ENCODE measurements around the gene CNTN4. TPM values are rescaled to one million over a fixed set of nuclear protein-coding genes. Genes with fewer than 3 reads are reported as not detected.
A peak's percentile ranks its signal among the peaks of the same experiment; 100 is the strongest.
"Not testable (repeated sequence)": the region's sequence is repeated elsewhere in the genome, so short reads cannot be mapped to it uniquely, and the experiment has no call there.

Gene CNTN4
- 10 to 100 TPM in 2 of 5 donors, 1 to 10 TPM in 3; 7.1 to 12.3 (median 8.3) TPM for polyA plus RNA-seq (ENCODE audit: insufficient read depth in 1 of 5, insufficient read length in 5 of 5, low replicate concordance in 1 of 5)
- long read RNA-seq, donor 1: 0 reads
- long read RNA-seq, donor 2, full-length matches to known transcripts: 1 of 1 reads
- long read RNA-seq, donor 2, partial matches to known transcripts: 0 of 1 reads
- long read RNA-seq, donor 2, other reads (novel, unspliced or antisense): 0 of 1 reads
- long read RNA-seq, donor 3, full-length matches to known transcripts: 1 of 1 reads
- long read RNA-seq, donor 3, partial matches to known transcripts: 0 of 1 reads
- long read RNA-seq, donor 3, other reads (novel, unspliced or antisense): 0 of 1 reads
- long read RNA-seq, donor 4: 0 reads
- long read RNA-seq, donor 5, partial matches to known transcripts: 0 of 1 reads
- long read RNA-seq, donor 5, other reads (novel, unspliced or antisense): 0 of 1 reads
- long read RNA-seq, donor 6, full-length matches to known transcripts: 3 of 3 reads
- long read RNA-seq, donor 6, partial matches to known transcripts: 0 of 3 reads
- long read RNA-seq, donor 6, other reads (novel, unspliced or antisense): 0 of 3 reads
- long read RNA-seq, donor 7: 0 reads
- long read RNA-seq, donor 8: 0 reads

DNA sequence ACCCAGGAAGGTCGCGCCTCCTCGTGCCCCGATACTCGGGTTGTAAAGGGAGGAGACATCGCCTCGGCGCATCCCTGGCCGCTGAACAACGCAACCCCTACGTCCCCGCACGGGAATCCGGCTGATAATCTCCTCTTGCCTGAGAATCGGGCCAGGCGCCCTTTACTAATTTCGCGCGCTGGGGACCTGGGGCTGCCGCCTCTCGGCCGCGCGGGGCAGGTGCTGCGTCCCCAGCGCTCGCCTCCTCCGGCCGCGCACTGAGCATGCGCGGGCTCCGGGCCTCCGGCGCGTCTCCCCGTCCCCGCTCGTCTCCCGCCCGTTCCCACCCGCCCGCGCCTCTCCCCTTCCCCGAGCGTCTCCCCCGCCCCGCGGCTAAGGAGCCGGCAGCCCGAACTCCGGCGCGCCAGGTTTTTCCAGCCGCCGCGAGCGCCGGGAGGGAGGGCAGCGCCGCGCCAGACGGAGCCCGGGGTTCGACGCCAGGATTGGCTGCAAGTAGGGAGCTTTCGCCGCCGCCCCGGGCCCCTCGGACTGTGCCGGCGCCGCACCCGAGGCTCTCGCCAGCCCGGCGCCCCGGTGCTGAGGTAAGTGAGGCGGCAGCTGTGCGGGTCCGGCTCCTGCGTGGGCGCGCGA is at the start of gene CNTN4:
TSS of gene CNTN4 (plus strand) at position 469 of the 630 bp plus-strand sequence.
- DNase-seq: peak; percentile 83 to 84

DNA sequence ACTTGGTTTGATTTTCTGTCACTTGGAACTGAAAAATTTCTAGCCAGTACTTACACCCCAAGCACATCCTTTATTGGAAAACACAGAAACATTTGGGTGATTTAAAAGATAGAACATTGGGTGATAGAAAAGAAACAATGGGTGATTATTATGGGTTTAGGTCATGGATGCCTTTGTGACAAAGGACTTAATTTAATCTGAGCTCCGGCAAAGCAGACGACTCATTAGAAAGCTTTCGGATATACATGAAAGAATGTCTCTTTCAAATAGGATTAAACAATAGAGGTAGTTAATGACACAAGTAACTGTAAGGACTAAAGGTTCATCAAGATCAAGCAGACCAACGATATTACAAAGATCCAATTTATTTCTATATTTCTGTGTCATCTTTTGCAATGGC is 37.3 kb upstream of the CNTN4 start:
- no peak for DNase-seq

DNA sequence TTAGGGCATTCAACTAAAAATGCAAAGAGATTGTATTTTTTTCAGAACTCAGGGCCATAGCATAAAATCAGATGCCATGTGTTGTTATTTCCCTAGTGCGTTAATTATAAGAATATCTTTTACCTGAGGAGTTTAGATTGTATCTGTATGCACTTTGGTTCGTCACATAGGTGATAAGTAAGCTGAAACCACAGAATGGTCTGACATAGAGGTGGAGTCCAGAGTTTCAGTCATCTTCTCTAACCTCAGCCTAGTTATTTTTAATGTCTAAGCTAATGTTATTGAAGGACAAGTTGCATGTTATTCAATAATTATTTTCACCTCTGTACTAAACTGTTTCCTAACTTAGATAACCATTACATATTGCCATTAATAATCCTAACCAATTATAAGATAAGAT is 27.1 kb upstream of the CNTN4 start:
- no peak for DNase-seq

DNA sequence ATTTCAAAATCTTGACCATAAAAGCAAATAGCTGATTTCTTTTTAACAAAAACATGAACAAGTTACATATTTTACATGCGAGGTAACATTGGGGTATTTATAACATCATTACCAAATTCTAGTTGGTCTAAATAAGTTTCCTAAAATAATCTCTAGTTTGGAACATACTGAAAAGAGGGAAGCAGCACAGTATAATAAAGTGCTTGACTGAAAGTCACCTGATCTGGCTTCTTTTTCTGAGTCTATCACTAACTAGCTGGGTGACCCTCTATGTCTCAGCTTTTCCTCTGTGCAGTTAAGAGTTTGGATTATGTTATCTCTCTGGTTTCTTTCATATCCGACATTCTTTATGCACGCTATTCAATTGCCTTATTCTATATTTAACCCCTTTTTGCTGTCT is 19.8 kb upstream of the CNTN4 start:
- DNase-seq: no peak

DNA sequence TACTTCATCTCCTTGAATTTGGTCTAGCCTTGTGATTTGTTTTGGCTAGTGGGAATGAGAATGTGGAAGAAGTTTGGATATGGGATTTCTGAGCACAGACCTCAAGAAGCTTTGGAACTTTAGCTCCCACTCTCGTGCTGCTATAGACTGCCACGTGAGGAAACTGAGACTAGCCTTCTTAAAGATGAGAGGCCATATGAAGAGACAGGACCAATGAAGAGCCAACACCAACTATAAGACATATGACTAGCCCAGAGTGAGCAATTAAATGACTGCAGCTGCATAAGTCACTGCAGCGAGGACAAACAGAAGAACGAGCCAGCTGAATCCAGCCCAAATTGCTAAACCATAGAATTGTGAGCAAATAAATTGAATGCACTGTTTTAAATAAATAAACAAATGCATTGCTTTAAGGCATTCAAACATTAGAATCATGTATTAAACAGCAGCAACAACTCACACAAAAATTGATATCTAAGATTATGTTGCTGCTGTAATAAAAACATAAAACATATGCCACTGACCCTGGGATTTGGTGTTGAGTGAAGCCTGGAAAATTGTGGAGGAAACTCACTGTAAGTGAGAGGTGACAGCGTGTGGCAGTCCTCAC is 15.7 kb upstream of the CNTN4 start:
- DNase-seq: no peak

DNA sequence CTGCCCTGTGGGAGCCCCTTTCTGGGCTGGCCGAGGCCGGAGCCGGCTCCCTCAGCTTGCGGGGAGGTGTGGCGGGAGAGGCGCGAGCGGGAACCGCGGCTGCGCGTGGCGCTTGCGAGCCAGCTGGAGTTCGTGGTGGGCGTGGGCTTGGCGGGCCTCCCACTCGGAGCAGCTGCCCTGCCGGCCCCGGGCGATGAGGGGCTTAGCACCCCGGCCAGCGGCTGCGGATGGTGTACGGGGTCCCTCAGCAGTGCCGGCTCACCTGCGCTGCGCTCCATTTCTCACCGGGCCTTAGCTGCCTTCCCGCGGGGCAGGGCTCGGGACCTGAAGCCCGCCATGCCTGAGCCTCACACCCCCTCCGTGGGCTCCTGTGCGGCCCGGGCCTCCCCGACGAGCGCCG is 15.1 kb upstream of the CNTN4 start:
- DNase-seq: not testable (repeated sequence)

DNA sequence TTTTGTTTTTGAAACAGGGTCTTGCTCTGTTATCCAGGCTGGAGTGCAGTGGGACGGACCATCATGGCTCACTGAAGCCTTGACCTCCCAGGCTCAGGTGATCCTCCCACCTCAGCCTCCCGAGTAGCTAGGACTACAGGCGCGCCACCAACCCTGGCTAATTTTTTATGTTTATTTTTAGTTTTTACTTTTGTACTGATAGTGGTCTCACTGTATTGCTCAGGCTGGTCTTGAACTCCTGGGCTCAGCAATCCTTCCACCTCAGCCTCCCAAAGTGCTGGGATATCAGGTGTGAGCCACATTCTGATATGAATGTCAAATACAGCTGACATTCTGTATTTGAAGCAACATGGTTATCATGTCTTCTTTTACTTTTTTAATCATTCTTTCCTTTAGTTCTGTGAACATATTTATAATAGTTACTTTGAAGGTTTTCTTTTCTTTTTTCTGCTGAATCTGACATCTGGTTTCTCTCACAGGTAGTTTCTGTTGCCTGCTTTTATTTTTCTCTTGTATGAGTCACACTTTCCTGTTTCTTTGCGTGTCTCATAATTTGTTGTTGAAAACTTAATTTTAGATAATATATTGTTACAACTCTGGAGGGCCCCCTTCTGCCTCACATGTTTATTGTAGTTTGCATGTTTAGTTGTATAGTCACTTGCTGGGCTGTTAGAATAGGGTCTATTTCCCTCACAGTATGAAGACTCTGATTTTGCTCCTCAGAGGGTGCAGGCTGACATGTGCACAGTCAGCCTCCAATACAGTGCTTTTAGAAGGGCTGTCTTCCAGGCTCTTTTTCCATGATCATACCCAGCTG is 8.4 kb upstream of the CNTN4 start:
- no peak for DNase-seq

DNA sequence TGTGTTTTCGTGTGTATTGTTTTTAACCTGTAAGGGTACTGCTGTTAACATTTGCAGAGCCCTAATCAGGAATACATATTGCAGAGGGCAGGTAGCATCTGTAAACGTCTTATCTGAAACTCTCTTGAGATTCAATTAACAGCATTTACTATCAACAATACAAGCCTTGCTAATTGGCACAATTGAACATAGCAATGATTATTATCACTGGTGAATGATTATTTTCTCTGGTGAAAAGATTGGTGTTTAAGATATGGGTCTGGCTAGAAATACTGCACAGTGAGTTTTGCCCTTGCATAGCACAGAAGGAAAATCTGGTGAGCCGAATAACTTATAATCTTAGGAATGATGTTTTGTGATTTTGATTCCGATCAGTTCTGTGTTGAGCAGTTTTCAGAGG is 5.9 kb upstream of the CNTN4 start:
- no peak for DNase-seq

DNA sequence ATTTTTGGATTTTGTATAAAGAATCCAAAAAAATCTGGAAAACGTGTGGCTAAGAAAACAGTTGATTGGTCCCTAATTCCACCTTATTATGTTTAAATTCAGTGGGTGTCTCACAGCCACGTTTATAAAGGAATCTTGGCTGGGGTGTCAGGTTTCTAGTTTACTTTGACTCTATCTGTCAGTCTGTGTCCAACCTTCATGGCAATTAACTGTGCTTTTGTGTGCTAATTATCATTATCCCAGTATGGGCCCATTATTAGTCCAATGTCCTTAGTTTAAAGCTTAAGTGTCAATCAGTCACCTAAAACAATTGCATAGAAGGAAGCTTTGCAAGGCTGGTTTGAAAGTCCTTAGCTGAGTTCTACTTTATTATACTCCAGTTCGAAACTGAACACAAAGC is 3.7 kb upstream of the CNTN4 start:
- no peak for DNase-seq

DNA sequence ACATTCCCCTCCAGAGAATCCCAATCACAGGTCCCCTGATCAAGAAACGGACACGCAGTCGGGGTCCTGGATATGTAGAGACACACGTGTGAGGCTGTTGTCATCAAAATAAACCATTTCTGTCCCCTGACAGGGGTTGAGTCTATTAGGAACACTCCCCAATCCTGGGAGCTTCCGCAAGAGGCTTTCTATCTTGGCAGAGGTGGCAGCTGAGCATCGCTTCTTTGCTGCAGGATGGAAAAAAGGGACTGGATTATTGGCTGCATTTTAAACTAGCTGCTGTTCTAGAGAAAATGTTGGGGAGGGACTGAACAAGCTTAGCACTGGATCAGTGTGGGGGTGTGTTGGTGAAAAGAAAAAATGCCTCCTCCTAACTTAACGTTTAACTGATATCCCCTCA is 2.5 kb upstream of the CNTN4 start:
- DNase-seq: no peak

DNA sequence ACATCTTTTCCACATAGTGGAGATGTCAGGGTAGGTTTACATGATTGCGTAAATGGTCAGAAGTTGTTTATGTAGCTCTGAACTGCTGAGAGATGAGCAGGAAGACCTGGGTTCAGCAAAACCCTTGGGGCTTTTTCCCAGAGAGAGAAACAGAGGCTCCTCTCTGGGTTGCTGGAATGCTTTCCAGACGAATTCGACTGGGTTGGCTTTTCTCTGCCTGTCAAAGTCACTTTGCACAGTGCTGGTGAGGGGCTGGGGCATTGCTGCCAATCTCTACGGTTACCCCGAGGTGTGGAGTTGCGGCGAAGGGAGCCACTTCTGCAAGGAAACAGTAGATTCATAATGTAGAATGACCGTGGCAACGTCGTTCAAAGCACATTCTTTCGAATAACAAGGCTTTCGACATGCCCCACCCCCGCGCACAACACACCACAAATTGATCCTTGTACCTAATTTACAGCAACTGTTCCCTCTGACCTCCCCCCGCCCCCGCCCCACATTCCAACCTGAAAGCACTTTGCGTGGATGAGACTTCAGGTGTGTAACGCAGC is 950 bp upstream of the CNTN4 start:
- DNase-seq: no peak

DNA sequence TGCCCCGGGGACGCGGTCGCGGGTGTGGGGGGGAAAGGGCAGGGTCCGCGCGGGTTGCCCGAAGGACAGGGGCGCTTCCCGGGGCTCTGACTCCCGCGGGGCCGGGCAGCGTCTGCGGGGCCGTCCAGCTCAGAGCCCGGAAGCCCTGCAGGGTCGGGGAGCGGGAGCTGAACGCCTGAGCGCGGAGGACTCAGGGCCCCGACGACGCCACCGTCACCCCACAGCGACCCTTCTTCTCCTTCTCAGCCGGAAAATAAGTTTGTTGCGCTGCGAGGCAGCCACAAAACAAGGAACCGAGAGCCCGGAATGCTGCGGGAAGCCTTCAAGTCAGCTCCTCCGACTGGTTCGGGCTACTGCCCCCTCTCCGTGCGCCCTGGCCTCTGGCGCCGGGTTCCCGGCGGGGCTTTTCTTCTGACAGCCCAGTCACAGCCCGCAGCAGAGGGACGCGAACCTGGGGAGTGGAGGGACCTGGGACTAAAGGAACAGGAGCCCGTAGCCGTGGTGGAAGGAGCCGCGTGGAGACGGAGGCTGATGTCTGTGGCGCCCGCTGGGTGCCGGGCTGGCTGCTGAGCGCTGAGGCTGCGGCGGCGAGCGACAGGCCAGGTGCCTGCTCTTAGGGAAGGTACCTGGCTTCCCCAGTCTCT is 484 bp downstream of the CNTN4 start:
- no peak for DNase-seq

DNA sequence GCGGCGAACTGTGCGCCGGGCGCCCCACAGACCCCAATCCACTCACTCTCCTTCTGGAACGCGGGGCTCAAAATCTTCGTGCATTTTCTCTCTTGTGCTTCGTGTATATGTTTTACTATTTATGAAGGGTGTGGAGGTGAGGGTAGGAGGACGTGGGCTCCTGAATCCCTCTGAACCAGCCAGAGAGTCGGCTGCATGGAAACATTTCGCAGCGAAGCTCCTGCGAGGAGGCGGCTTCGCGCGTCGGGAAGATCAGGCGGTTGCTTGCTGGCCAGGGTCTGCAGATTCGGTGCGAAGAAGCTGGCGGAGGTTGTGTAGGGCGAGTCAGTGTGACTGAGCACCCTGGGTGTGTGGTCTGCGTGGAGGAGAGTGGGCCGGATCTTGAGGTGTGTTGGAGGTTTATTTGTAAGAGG is 1.1 kb downstream of the CNTN4 start:
- DNase-seq: no peak

DNA sequence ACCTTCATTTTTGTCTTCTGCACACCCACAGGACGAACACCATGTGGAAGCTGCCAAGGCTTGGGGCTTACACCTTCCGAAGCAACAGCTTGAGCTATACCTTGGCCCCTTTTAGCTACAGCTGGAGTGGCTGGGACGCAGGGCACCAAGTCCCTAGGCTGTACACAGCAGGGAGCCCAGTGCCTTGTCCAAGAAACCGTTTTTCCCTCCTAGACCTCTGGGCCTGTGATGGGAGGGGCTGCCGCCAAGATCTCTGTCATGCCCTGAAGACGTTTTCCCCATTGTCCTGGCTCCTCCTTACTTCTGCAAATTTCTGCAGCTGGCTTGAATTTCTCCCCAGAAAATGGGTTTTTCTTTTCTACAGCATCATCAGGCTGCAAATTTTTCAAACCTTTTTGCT is 7.8 kb downstream of the CNTN4 start:
- no peak for DNase-seq

DNA sequence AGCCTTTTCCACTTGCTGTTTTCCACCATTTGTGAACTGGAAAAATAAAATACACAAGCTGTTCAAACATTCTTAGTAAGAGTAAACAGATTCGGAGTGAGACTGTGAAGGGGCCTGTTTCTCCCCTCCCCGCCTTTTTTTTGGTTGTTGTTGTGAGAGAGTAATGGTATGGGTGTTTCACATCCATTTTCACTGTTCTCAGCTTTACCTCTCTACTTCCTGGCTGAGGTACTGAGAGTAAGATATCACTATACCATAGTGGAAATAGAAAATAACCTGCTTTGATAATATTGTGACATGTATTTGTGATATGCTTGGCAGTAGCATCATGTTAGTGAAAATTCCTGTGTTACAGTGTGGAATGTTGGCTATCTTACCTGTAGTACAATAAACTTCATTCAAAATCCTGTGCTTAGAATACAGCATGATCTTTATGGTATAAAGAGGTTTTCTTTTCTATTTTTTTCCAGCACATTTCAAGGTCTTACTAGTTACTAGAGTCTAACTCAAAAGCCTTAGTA is 12.0 kb downstream of the CNTN4 start:
- DNase-seq: no peak

DNA sequence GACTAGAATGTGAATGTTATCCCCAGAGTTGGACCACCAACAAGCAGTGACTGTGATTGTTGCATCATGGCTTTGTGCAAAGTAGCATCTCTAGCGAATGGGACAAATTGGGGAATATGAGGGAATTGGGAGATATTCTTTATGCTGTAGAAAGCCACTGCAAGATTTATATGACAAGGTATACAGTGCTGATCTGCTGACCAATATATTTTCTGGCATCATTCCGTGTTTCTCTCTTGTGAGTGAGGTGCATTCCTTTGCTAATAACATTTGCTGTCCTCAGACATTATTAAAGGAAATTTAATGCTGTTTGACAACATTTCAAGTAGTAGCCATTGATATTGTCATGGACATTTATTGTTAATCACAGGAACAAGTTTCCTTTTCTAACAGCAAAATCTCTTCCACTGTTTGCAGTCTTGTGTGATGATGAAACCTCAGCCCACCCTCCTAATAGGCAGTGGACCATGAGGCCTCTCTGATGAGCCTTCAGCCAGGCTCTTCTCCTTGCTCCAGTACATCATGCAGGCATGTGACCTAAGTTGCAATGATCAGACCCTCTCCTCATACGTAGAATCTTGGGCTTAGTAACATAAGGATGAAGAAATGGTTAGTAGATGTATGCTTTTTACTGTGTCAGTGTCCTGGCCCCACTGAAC is 16.1 kb downstream of the CNTN4 start:
- DNase-seq: no peak

DNA sequence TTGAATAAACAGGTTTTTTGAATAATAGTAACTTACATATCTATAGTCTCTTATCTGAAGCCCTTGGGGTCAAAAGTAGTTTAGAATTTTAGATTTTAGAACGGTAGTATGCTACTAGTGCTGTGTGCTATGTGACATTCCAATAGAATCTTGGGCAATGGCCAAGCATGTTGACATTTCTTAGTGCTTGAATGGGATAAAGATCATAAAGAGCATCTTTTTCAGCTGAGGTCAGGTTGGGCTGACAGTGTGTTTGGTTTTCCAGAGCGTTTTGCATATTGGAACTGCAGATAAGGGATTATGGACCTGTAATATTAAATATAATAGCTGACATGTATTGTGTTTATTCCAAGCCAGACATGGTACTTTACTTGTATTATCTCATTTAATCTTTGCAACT is 32.1 kb downstream of the CNTN4 start:
- DNase-seq: no peak

DNA sequence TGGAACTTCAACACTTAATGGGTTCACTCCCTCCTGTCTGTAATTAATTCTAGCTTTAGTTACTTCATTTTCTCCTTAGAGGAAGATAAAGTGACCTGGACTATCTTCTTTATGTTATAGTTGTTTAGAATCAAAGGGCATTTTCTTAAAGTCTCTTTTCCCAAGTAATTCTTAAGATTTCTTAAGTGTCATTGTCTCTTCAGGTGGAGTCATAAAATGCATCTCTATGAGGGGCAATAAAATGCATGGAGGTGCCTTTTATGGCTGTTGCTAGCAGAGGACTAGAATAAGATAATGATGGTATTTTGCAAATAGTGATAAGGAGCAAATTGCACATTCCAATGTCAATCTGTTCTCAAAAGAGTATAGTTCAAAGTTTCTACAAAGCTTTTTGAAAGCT is 34.5 kb downstream of the CNTN4 start:
- no peak for DNase-seq

DNA sequence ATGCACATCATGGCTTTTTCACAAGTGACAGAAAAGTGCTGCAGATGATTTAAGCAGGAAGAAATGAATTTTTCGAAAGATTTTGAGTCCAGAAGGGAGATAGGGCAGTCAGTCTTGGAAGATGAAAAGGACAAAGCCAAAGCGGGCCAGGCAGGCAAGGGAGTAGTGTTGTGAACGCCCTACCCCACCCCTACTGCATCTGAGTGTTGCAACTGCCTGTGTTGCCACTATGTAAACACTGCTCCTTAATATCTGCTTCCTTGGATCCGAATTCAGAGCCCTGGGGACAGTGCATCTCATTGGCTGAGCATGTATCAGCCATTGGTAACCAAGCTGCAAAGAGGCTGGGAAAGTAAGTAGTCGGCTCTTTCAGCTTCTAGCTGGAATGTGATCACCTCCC is 39.0 kb downstream of the CNTN4 start:
- DNase-seq: no peak

DNA sequence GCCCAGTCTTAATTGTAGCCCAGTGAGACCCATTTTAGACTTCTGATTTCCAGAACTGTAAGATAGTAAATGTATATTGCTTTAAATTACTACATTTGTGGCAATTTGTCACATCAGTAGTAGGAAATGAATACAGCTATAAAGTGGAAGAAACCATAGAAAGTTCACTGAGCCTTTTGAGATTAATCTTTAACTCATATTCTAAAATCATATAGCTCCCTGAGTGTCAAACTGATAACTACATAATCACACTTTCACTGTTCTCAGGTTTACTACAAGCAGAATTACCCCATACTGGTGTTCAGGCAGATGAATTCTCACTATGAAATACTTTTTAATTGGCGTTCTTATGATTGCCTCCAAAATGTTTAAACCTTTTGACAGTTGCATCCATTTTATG is 42.8 kb downstream of the CNTN4 start:
- DNase-seq: no peak

Data from right lung (tissue), 10 donors.